Endothelial cell of umbilical vein (primary cell): ENCODE measurements around the gene IL16. TPM values are rescaled to one million over a fixed set of nuclear protein-coding genes. Genes with fewer than 3 reads are reported as not detected.

Source experiments
- BruUV-seq: library from RNA; stranded (reverse); fragments of 400-500 nt; replicated peaks from 2 replicates; lab custom pipeline; 2021; lab: Mats Ljungman, UMichigan
- CTCF ChIA-PET: fragments of 300-600, 350-600 bp; sonication (Branson Sonifier 250); formaldehyde crosslinking; loops from one replicate; lab custom pipeline; 2021; ENCODE audit warnings: antibody characterized with exemption, inconsistent platforms; lab: Charles Lee
- POLR2A ChIA-PET: fragments of 300-600, 350-600 bp; sonication (Branson Sonifier 250); formaldehyde crosslinking; loops from one replicate; lab custom pipeline; 2021; ENCODE audit warnings: antibody characterized with exemption, inconsistent platforms; lab: Charles Lee
- DNase-seq: peaks from one replicate; pipeline ENCODE4 v3.0.0-alpha.2; 2011; ENCODE audit warnings: low read depth, low spot score
- FAIRE-seq: peaks from 2 replicates; lab custom pipeline; 2011; peaks lifted over from hg19 to GRCh38; lab: Jason Lieb, UNC
- H2AFZ ChIP-seq: 2 replicates; pipeline ENCODE4 v1.6.0; 2012; ENCODE audit warnings: low read depth, low read length, control low read depth, inconsistent platforms
- H3K27ac ChIP-seq: 2 replicates; pipeline ENCODE4 v1.5.1; 2011; ENCODE audit warnings: low read depth, mild to moderate bottlenecking, control low read depth, low read length, moderate library complexity; ENCODE audit not compliant: insufficient read depth
- H3K27me3 ChIP-seq, 2 experiments: 2 replicates each; pipeline versions ENCODE4 v1.6.0 to v1.6.1; 2011; ENCODE audit warnings: low read length in 2 of 2, mixed read lengths in 1 of 2; ENCODE audit not compliant: control insufficient read depth in 2 of 2, insufficient read depth in 2 of 2
- H3K36me3 ChIP-seq, 2 experiments: 2 replicates in 1 of 2; 3 replicates in 1 of 2; pipeline ENCODE4 v1.5.1; 2011; ENCODE audit warnings: low read length in 2 of 2, mild to moderate bottlenecking in 1 of 2, moderate library complexity in 1 of 2; ENCODE audit not compliant: control insufficient read depth in 2 of 2, insufficient read depth in 2 of 2; ENCODE audit errors: extremely low read depth in 1 of 2
- H3K4me1 ChIP-seq: 3 replicates; pipeline ENCODE4 v1.5.1; 2011; ENCODE audit warnings: mild to moderate bottlenecking, low read length; ENCODE audit not compliant: control insufficient read depth, insufficient read depth; ENCODE audit errors: extremely low read depth
- H3K4me2 ChIP-seq: 2 replicates; pipeline ENCODE4 v1.6.1; 2011; ENCODE audit warnings: low read length, control low read depth, mixed read lengths; ENCODE audit not compliant: insufficient read depth
- H3K4me3 ChIP-seq, 3 experiments: fragments of 200-600 bp in 1 of 3; sonication (generic), shearing (Covaris generic) in 1 of 3; replicated peaks in 1 of 3; 2 replicates each; pipeline ENCODE4 v1.5.1; 2011 to 2016; ENCODE audit warnings: control low read depth in 3 of 3, low read length in 3 of 3, mild to moderate bottlenecking in 2 of 3, inconsistent platforms in 1 of 3, low read depth in 1 of 3, moderate library complexity in 1 of 3; ENCODE audit not compliant: insufficient read depth in 1 of 3
- H3K79me2 ChIP-seq: 2 replicates; pipeline ENCODE4 v1.6.0; 2012; ENCODE audit warnings: low read length, inconsistent platforms; ENCODE audit not compliant: control insufficient read depth, insufficient read depth
- H3K9ac ChIP-seq: replicated peaks from 2 replicates; pipeline ENCODE3; 2011; ENCODE audit warnings: low read length, control low read depth; ENCODE audit not compliant: insufficient read depth; ENCODE audit errors: extremely low read depth
- H3K9me1 ChIP-seq: replicated peaks from 3 replicates; pipeline ENCODE4 v1.6.0; 2011; ENCODE audit warnings: mild to moderate bottlenecking, low read length; ENCODE audit not compliant: control insufficient read depth, insufficient read depth; ENCODE audit errors: extremely low read depth
- H3K9me3 ChIP-seq: replicated peaks from 2 replicates; pipeline ENCODE4 v1.5.1; 2012; ENCODE audit warnings: low read length, inconsistent platforms; ENCODE audit not compliant: control insufficient read depth, insufficient read depth
- H4K20me1 ChIP-seq: replicated peaks from 2 replicates; pipeline ENCODE3; 2011; ENCODE audit warnings: mild to moderate bottlenecking, low read length; ENCODE audit not compliant: control insufficient read depth, insufficient read depth; ENCODE audit errors: extremely low read depth
- EZH2 ChIP-seq: IDR thresholded peaks from 2 replicates; pipeline ENCODE4 v1.6.1; 2012; ENCODE audit warnings: borderline replicate concordance, low read depth, mild to moderate bottlenecking, moderate library complexity, low read length, inconsistent platforms; ENCODE audit not compliant: severe bottlenecking
- FOS ChIP-seq: IDR thresholded peaks from 2 replicates; pipeline ENCODE4 v1.6.1; 2011; ENCODE audit warnings: mild to moderate bottlenecking, low read length, moderate library complexity, borderline replicate concordance; ENCODE audit not compliant: insufficient read depth
- GATA2 ChIP-seq: IDR thresholded peaks from 2 replicates; pipeline ENCODE4 v1.7.0; 2011; ENCODE audit warnings: low read depth, mild to moderate bottlenecking, moderate library complexity, mixed read lengths, low read length; ENCODE audit not compliant: insufficient read length, insufficient read depth
- JUN ChIP-seq: IDR thresholded peaks from 2 replicates; pipeline ENCODE4 v1.6.1; 2011; ENCODE audit warnings: borderline replicate concordance, low read depth; ENCODE audit not compliant: insufficient read length, insufficient read depth
- MYC ChIP-seq: IDR thresholded peaks from one replicate; pipeline ENCODE4 v1.6.1; 2011; ENCODE audit warnings: mild to moderate bottlenecking, low read depth, low read length
- POLR2A ChIP-seq: IDR thresholded peaks from 2 replicates; pipeline ENCODE4 v1.6.1; 2012; ENCODE audit warnings: low read depth, mild to moderate bottlenecking, control low read depth, low read length
- POLR2AphosphoS5 ChIP-seq: IDR thresholded peaks from 2 replicates; pipeline ENCODE4 v1.6.1; 2012; ENCODE audit warnings: low read depth, mild to moderate bottlenecking, control low read depth, low read length, moderate library complexity; ENCODE audit not compliant: insufficient read depth
- dilution Hi-C: fragments of 300-500 bp; cut with MboI; formaldehyde crosslinking; loops from one replicate; pipeline ENCODE4 v1.15.0; 2019; ENCODE audit warnings: low sequenced_read_pairs; ENCODE audit not compliant: extremely low pct_ligation_motif_present
- intact Hi-C: fragments of 100-400 bp; cut with micrococcal nuclease; formaldehyde crosslinking; loops from one replicate; pipeline ENCODE4 v1.10.0; 2022
- polyA plus RNA-seq, 4 experiments: library from polyadenylated mRNA; depleted of rRNA in 3 of 4; stranded (reverse) in 3 of 4; unstranded in 1 of 4; fragments of >200 nt; gene quantifications; 2 replicates each; pipeline versions ENCODE4 v1.2.1 to v1.2.3, GENCODE V29; 2011 to 2012; ENCODE audit warnings: missing spikeins in 1 of 4
- total RNA-seq: library from RNA; stranded (reverse); gene quantifications from 2 replicates; pipeline ENCODE4 v1.2.3, GENCODE V29; 2021
- TF ChIP-seq, protein P1 (sequence below): IDR thresholded peaks from 2 replicates; pipeline ENCODE4 v1.6.1; 2011; ENCODE audit not compliant: insufficient read depth, insufficient read length
- TF ChIP-seq, protein P2 (sequence below), 2 donors: IDR thresholded peaks; 1 replicate in 1 of 2; 2 replicates in 1 of 2; pipeline ENCODE4 v1.5.1; 2011; ENCODE audit warnings: low read length in 2 of 2, mild to moderate bottlenecking in 2 of 2, moderate library complexity in 2 of 2, control low read depth in 1 of 2, inconsistent platforms in 1 of 2, low read depth in 1 of 2; ENCODE audit not compliant: insufficient read depth in 1 of 2; ENCODE audit errors: extremely low read depth in 1 of 2

IL16 gene
- total and polyA plus RNA-seq, 2 donors (not counting 3 experiments of a cell fraction or from before 2014, with no cell fraction given) = 0.29 to 2.1 TPM

DNA sequence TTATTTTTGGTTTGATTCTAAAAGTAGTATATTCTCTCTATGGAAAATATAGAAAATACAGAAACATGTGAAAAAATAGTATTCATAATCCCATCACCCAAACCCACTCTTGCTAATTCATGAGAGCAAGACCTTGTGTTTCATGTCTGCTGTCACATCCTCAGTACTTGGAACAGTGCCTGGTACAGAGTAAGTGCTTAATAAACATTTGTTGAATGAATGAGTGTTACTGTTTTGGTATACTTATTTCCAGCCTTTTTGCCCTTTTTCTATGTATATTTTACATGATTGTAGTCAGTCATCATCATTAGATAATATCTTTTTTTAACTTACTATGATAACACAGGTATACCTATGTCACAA lies 59.3 kb downstream of the IL16 start:
- Histone ChIP-seq H3K4me1 (no peaks in the 10 kb centered on the region), H3K9me3 (no peaks in the 10 kb centered on the region), H3K4me2 (no peak overlapping the region), H3K9me1 (no peaks in the 10 kb centered on the region), H3K79me2 (no peaks in the 10 kb centered on the region), H2AFZ (no peak overlapping the region), H3K9ac (no peak overlapping the region), H3K36me3 (no peaks in the 10 kb centered on the region), H4K20me1 (no peaks in the 10 kb centered on the region), H3K27me3 (peaks cover 4 to 8% of the 10 kb centered on the region in 2 experiments), H3K27ac (no peak overlapping the region), H3K4me3 (no peak overlapping the region)
- ChIA-PET CTCF (interaction anchor here (0.8 to 5.7 kb wide), 3 partner anchors 11 to 149 kb away, joined by 3 to 41 read pairs (median 5); no protein-coding TSS in a partner anchor), POLR2A (no interaction called here)
- DNase-seq (no peak), FAIRE-seq (no peak)
- dilution Hi-C loops (no loop called here), intact Hi-C loops (no loop called here)
- TF ChIP-seq GATA2 (no peak), MYC (no peak), POLR2AphosphoS5 (no peak), POLR2A (no peak), EZH2 (no peak), FOS (no peak), JUN (no peak)
- TF ChIP-seq, protein P1, sequence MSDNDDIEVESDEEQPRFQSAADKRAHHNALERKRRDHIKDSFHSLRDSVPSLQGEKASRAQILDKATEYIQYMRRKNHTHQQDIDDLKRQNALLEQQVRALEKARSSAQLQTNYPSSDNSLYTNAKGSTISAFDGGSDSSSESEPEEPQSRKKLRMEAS = no peak
- TF ChIP-seq, protein P2, sequence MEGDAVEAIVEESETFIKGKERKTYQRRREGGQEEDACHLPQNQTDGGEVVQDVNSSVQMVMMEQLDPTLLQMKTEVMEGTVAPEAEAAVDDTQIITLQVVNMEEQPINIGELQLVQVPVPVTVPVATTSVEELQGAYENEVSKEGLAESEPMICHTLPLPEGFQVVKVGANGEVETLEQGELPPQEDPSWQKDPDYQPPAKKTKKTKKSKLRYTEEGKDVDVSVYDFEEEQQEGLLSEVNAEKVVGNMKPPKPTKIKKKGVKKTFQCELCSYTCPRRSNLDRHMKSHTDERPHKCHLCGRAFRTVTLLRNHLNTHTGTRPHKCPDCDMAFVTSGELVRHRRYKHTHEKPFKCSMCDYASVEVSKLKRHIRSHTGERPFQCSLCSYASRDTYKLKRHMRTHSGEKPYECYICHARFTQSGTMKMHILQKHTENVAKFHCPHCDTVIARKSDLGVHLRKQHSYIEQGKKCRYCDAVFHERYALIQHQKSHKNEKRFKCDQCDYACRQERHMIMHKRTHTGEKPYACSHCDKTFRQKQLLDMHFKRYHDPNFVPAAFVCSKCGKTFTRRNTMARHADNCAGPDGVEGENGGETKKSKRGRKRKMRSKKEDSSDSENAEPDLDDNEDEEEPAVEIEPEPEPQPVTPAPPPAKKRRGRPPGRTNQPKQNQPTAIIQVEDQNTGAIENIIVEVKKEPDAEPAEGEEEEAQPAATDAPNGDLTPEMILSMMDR (IDR thresholded peaks at IDR 0.05; ENCODE audit: extremely low read depth in 1 of 2, insufficient read depth in 1 of 2, low read depth in 1 of 2, low read length in 2 of 2) = no peak
- BruUV-seq = no TSS peak
